GM12864 (cell line): ENCODE measurements around the gene AGR3.

ENCODE experiments used
- DNase-seq: peaks from one replicate; pipeline ENCODE4 v3.0.0-alpha.2; 2011; ENCODE audit warnings: low read depth
- H3K4me3 ChIP-seq: 2 replicates; pipeline ENCODE4 v1.5.1; 2011; ENCODE audit warnings: mild to moderate bottlenecking, low read depth, low read length, control low read depth
- TF ChIP-seq, protein P1 (sequence below): IDR thresholded peaks from 2 replicates; pipeline ENCODE4 v1.5.1; 2011; ENCODE audit warnings: low read depth, mild to moderate bottlenecking, moderate library complexity, low read length, control low read depth, inconsistent platforms; ENCODE audit errors: missing control alignments

Gene AGR3

DNA sequence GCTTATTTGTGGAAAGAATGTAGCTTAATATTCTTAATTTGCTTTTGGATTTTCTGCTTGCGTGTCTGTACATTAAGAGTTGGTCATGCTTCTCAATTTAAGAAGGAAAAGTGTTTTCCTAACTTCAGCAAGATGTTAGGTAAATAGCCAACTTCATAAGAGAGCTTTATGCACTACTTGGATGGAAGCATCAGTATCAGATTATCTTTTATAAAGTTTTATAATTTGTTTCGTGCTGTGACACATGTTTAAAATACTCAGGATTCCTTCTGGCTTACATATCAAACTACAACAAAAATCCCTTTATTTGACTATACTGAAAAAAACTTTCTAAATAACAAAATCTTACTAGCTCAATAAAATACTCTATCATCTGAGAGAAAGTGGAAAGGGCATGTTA lies 42.1 kb downstream of the AGR3 start:
- no peak for DNase-seq
- H3K4me3 ChIP-seq = no peak overlapping the region
- TF ChIP-seq, protein P1, sequence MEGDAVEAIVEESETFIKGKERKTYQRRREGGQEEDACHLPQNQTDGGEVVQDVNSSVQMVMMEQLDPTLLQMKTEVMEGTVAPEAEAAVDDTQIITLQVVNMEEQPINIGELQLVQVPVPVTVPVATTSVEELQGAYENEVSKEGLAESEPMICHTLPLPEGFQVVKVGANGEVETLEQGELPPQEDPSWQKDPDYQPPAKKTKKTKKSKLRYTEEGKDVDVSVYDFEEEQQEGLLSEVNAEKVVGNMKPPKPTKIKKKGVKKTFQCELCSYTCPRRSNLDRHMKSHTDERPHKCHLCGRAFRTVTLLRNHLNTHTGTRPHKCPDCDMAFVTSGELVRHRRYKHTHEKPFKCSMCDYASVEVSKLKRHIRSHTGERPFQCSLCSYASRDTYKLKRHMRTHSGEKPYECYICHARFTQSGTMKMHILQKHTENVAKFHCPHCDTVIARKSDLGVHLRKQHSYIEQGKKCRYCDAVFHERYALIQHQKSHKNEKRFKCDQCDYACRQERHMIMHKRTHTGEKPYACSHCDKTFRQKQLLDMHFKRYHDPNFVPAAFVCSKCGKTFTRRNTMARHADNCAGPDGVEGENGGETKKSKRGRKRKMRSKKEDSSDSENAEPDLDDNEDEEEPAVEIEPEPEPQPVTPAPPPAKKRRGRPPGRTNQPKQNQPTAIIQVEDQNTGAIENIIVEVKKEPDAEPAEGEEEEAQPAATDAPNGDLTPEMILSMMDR = no peak

DNA sequence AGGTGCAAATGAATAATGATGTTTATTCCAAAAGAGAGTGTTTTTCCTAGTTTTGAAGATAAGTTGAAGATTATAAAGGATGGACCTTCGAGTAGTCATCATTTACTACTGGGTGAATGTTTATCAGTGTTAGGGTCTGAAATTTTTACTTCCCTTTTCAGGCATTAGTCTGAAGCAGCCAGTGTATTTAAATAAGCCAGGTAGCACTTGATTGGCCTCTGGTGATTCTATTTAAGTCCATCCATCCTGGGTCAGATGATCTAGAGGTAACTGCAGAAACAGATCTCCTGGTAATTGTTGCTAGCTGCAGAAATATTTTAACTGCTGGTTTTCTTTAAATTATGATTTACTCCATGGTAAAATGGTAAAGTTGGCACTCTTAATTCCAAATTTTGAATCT lies 42.9 kb downstream of the AGR3 start:
- DNase-seq = no peak
- H3K4me3 ChIP-seq = no peak overlapping the region
- TF ChIP-seq, protein P1 = no peak

DNA sequence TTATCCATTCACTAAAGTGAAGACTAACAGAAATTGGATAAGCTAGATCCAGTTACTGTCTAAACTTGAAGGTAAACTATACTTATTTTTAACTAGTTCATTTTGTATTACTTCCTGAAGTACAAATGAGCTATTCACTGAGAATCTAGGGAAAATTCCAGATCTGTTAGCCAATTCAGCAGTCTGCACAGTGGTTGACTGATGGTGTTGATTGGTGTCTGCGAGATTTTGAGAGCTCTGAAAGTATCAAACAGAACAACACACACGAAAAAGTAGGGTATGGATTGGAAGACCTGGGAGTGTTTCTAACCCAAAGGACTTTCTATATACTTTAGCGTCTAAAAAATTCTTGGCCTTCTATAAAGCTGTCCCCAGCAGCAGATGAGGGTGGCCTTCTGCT lies 43.4 kb downstream of the AGR3 start:
- no peak overlapping the region for H3K4me3 ChIP-seq
- TF ChIP-seq, protein P1 = no peak
- no peak for DNase-seq

GRCh38 chr7:16836481-16836880 lies 45.3 kb downstream of the AGR3 start:
- TF ChIP-seq, protein P1 = no peak
- no peak for DNase-seq
- no peak overlapping the region for H3K4me3 ChIP-seq

- TF ChIP-seq, protein P1 = no peak
- no peak overlapping the region for H3K4me3 ChIP-seq
- DNase-seq = no peak
Measured at GRCh38 chr7:16833373-16833772, 48.4 kb downstream of the AGR3 start.

GRCh38 chr7:16826060-16826459 lies 55.7 kb downstream of the AGR3 start:
- TF ChIP-seq, protein P1 = no peak
- H3K4me3 ChIP-seq = no peak overlapping the region
- DNase-seq = no peak

DNA sequence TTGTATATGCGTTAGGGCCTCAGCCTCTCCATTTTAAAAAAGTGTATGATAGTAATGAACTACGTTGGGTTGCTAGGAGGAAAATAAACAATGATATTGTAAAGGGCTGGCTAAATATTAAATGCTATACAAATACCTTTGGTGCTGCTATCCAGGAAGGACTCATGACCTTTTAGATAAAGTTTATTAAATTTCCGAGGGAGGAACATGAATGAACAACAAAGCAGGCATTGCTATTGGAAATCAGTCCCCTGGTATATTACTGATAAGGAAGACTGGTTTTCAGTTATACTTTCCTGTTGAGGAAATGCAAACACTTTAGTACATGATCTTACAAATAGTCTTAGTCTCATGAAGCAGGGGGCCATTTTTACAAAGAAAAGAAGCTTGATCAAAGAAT lies 59.8 kb downstream of the AGR3 start:
- H3K4me3 ChIP-seq = no peak overlapping the region
- TF ChIP-seq, protein P1 = no peak
- DNase-seq = no peak
